Amygdala (tissue), 56 donors: ENCODE measurements around the gene UBE4B.
"Not testable (repeated sequence)": the region's sequence is repeated elsewhere in the genome, so short reads cannot be mapped to it uniquely, and the experiment has no call there.

Experiments
- DNase-seq, 56 donors: peaks; one replicate each; lab custom pipeline; 2025; lab: John Stamatoyannopoulos, UW

The UBE4B gene

GRCh38 chr1:10068605-10069294 lies 36.0 kb downstream of the UBE4B start:
- DNase-seq: no peak

- DNase-seq: no peak
Measured at GRCh38 chr1:10070206-10070605, 37.4 kb downstream of the UBE4B start.

GRCh38 chr1:10071640-10072039 lies 38.9 kb downstream of the UBE4B start:
- DNase-seq: no peak

GRCh38 chr1:10073371-10073770 lies 40.6 kb downstream of the UBE4B start:
- DNase-seq: not testable (repeated sequence)

- DNase-seq: peak in 31 of 56 donors; percentile 4 to 60 (median 31)
Measured at GRCh38 chr1:10074059-10074851, 41.5 kb downstream of the UBE4B start.

- peak in 1 of 56 donors; percentile 13 for DNase-seq
Measured at GRCh38 chr1:10074852-10075730, 42.3 kb downstream of the UBE4B start.

- no peak for DNase-seq
Measured at GRCh38 chr1:10075732-10076131, 43.0 kb downstream of the UBE4B start.

GRCh38 chr1:10078494-10078893 lies 45.7 kb downstream of the UBE4B start:
- DNase-seq: no peak

- no peak for DNase-seq
Measured at GRCh38 chr1:10080523-10080922, 47.8 kb downstream of the UBE4B start.

GRCh38 chr1:10082785-10083479 lies 50.2 kb downstream of the UBE4B start:
- no peak for DNase-seq

GRCh38 chr1:10084045-10084444 lies 51.3 kb downstream of the UBE4B start:
- DNase-seq: no peak

GRCh38 chr1:10085076-10085475 lies 52.3 kb downstream of the UBE4B start:
- DNase-seq: no peak

GRCh38 chr1:10087210-10087609 lies 54.5 kb downstream of the UBE4B start:
- DNase-seq: no peak

- no peak for DNase-seq
Measured at GRCh38 chr1:10101929-10102328, 69.2 kb downstream of the UBE4B start.

GRCh38 chr1:10103193-10103592 lies 70.4 kb downstream of the UBE4B start:
- DNase-seq: no peak

GRCh38 chr1:10104834-10105233 lies 72.1 kb downstream of the UBE4B start:
- DNase-seq: no peak

GRCh38 chr1:10105484-10105883 lies 72.7 kb downstream of the UBE4B start:
- DNase-seq: peak in 28 of 56 donors; percentile 4 to 68 (median 22)

GRCh38 chr1:10106241-10106640 lies 73.5 kb downstream of the UBE4B start:
- no peak for DNase-seq

GRCh38 chr1:10106756-10107475 lies 74.2 kb downstream of the UBE4B start:
- no peak for DNase-seq

- DNase-seq: not testable (repeated sequence)
Measured at GRCh38 chr1:10107476-10107847, 74.7 kb downstream of the UBE4B start.
